ENCODE results near the gene IL6. TPM values are rescaled to one million over a fixed set of nuclear protein-coding genes. Genes with fewer than 3 reads are reported as not detected.
"Not testable (repeated sequence)": the region's sequence is repeated elsewhere in the genome, so short reads cannot be mapped to it uniquely, and the experiment has no call there.

The IL6 gene
- total and polyA plus RNA-seq, 10 of the 15 experiments (the other 5 are each of a cell fraction or from before 2014, with no cell fraction given), result not detected

DNA sequence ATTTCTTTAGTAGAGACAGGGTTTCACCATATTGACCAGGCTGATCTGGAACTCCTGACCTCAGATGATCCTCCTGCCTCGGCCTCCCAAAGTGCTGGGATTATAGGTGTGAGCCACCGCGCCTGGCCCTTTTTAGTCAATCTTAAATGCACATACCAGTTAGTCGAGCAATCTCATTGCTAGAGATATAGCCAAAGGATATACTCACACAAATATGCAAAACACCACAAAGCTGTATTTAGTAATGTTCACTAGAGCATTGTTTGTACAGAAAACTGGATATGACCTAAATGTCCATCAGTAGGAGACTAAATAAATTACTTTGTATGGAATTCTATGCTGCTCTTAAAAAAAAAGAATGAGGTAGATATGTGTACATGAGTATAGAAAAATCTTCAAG lies 24.5 kb upstream of the IL6 start (continued):
- TF ChIP-seq, protein P1, sequence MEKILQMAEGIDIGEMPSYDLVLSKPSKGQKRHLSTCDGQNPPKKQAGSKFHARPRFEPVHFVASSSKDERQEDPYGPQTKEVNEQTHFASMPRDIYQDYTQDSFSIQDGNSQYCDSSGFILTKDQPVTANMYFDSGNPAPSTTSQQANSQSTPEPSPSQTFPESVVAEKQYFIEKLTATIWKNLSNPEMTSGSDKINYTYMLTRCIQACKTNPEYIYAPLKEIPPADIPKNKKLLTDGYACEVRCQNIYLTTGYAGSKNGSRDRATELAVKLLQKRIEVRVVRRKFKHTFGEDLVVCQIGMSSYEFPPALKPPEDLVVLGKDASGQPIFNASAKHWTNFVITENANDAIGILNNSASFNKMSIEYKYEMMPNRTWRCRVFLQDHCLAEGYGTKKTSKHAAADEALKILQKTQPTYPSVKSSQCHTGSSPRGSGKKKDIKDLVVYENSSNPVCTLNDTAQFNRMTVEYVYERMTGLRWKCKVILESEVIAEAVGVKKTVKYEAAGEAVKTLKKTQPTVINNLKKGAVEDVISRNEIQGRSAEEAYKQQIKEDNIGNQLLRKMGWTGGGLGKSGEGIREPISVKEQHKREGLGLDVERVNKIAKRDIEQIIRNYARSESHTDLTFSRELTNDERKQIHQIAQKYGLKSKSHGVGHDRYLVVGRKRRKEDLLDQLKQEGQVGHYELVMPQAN (conservative IDR thresholded peaks at IDR 0.05), result no peak
- TF ChIP-seq MEF2B (IDR thresholded peaks at IDR 0.05; ENCODE audit: partially characterized antibody, poor library complexity, severe bottlenecking) (no peak), ZNF622 (IDR thresholded peaks at IDR 0.05) (no peak), ZBTB33 (IDR thresholded peaks at IDR 0.05) (no peak)

- H3K27me3 ChIP-seq (replicated peaks in 1 of 2; ENCODE audit: control insufficient read depth in 2 of 2, insufficient read depth in 2 of 2, low read length in 1 of 2); H3K79me2 ChIP-seq (ENCODE audit: control insufficient read depth, insufficient read depth, low read length); POLR2A ChIA-PET; H2AFZ ChIP-seq (ENCODE audit: control insufficient read depth, low read depth, low read length); H3K4me1 ChIP-seq (ENCODE audit: control insufficient read depth, insufficient read depth, low read length); CTCF ChIA-PET; H4K20me1 ChIP-seq (ENCODE audit: control insufficient read depth, insufficient read depth); in situ Hi-C loops (cut with MboI); H3K36me3 ChIP-seq (ENCODE audit: control insufficient read depth in 2 of 2, insufficient read depth in 2 of 2, low read length in 1 of 2); intact Hi-C loops (cut with micrococcal nuclease; ENCODE audit: unreplicated experiment); ATAC-seq; H3K4me2 ChIP-seq (ENCODE audit: control insufficient read depth, insufficient read depth); FAIRE-seq; BruUV-seq (replicated peaks); DNase-seq (ENCODE audit: low read depth, low spot score); H3K27ac ChIP-seq (ENCODE audit: control insufficient read depth, insufficient read depth); SMC1A ChIA-PET (ENCODE audit: uncharacterized antibody, unreplicated experiment); H3K9ac ChIP-seq (ENCODE audit: control insufficient read depth, insufficient read depth, low read length); H3K4me3 ChIP-seq; H3K9me3 ChIP-seq (replicated peaks; ENCODE audit: control insufficient read depth, insufficient read depth, low read length); RAD21 ChIA-PET (ENCODE audit: unreplicated experiment): not testable (repeated sequence)
- 35% methylated on average over 8 of the region's 10 CpGs for WGBS (ENCODE audit: insufficient coverage, insufficient replicate concordance, low lambda C conversion rate, missing lambda C conversion rate)
These were observed 23.7 kb upstream of the IL6 start for GRCh38 chr7:22703107-22703855.

- H3K4me2 ChIP-seq (ENCODE audit: control insufficient read depth, insufficient read depth); H4K20me1 ChIP-seq (ENCODE audit: control insufficient read depth, insufficient read depth); RAD21 ChIA-PET (ENCODE audit: unreplicated experiment); H3K27ac ChIP-seq (ENCODE audit: control insufficient read depth, insufficient read depth); BruUV-seq (replicated peaks); CTCF ChIA-PET; H3K36me3 ChIP-seq (ENCODE audit: control insufficient read depth in 2 of 2, insufficient read depth in 2 of 2, low read length in 1 of 2); POLR2A ChIA-PET; H3K27me3 ChIP-seq (replicated peaks in 1 of 2; ENCODE audit: control insufficient read depth in 2 of 2, insufficient read depth in 2 of 2, low read length in 1 of 2); H3K9ac ChIP-seq (ENCODE audit: control insufficient read depth, insufficient read depth, low read length); SMC1A ChIA-PET (ENCODE audit: uncharacterized antibody, unreplicated experiment); H3K9me3 ChIP-seq (replicated peaks; ENCODE audit: control insufficient read depth, insufficient read depth, low read length); FAIRE-seq; H2AFZ ChIP-seq (ENCODE audit: control insufficient read depth, low read depth, low read length); intact Hi-C loops (cut with micrococcal nuclease; ENCODE audit: unreplicated experiment); H3K4me1 ChIP-seq (ENCODE audit: control insufficient read depth, insufficient read depth, low read length); H3K79me2 ChIP-seq (ENCODE audit: control insufficient read depth, insufficient read depth, low read length); ATAC-seq; H3K4me3 ChIP-seq; DNase-seq (ENCODE audit: low read depth, low spot score); in situ Hi-C loops (cut with MboI): not testable (repeated sequence)
- WGBS (ENCODE audit: insufficient coverage, insufficient replicate concordance, low lambda C conversion rate, missing lambda C conversion rate), result 42% methylated on average over 17 of the region's 17 CpGs
These were observed 22.9 kb upstream of the IL6 start for GRCh38 chr7:22703978-22704610.
